Measurements from ENCODE around the gene LDLRAD2. TPM values are rescaled to one million over a fixed set of nuclear protein-coding genes. Genes with fewer than 3 reads are reported as not detected.

The LDLRAD2 gene
- total and polyA plus RNA-seq, 2 of the 8 experiments (the other 6 are each of a cell fraction or from before 2014, with no cell fraction given): 0.48 to 0.74 TPM

DNA sequence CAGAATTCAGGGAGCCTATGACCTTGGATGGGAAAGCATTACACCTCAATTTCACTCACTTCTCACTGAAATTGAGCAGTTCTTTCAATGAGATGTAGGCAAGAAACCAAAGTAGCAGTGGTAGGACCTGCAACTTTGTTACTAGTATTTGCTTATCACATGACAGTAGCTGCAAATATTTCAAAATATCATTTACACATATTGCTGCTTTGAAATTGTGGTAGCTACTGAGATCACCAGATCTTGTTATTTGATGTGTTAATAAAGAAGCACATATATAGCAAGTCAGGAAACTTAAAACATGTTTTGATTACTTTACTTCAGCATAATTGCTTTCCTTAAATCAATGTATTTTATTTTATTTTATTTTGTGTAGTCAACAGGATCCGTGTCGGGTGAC lies 12.9 kb downstream of the LDLRAD2 start:
- Histone ChIP-seq H3K9ac (replicated peaks in 1 of 4; ENCODE audit: extremely low read depth in 1 of 4, low read depth in 3 of 4, low read length in 3 of 4) (no peak overlapping the region), H3K27me3 (replicated peaks in 1 of 4; ENCODE audit: control insufficient read depth in 3 of 4, extremely low read depth in 1 of 4, insufficient read depth in 3 of 4, low read length in 3 of 4) (no peaks in the 10 kb centered on the region; a peak in 1 of 7 replicates), H3K56ac (replicated peaks; ENCODE audit: insufficient read length, low read depth, low read length) (no peak overlapping the region), H3K14ac (ENCODE audit: insufficient read length) (no peak overlapping the region), H4K5ac (ENCODE audit: insufficient read length, low read depth, low read length) (no peak overlapping the region), H3K18ac (ENCODE audit: extremely low read depth, low read length) (no peak overlapping the region), H3K23ac (ENCODE audit: insufficient read length) (no peak overlapping the region), H4K20me1 (replicated peaks in 1 of 2; ENCODE audit: control insufficient read depth in 1 of 2, insufficient read depth in 2 of 2, low read length in 2 of 2) (peaks cover 0 to 2% of the 10 kb centered on the region in 2 experiments), H4K8ac (ENCODE audit: extremely low read depth, insufficient read depth, low read length) (no peak overlapping the region), H3K23me2 (ENCODE audit: low read depth, low read length) (no peaks in the 10 kb centered on the region), H3K79me1 (ENCODE audit: low read depth, low read length) (no peaks in the 10 kb centered on the region), H2BK12ac (ENCODE audit: low read depth, low read length) (no peak overlapping the region), H3K4me2 (ENCODE audit: insufficient read depth in 1 of 2, low read depth in 2 of 2, low read length in 2 of 2) (no peak overlapping the region), H3K27ac (ENCODE audit: low read depth, low read length) (no peak overlapping the region), H3K4ac (replicated peaks; ENCODE audit: insufficient read length, low read depth, low read length) (no peak overlapping the region), H3K9me3 (ENCODE audit: insufficient read depth in 2 of 2, low read depth in 1 of 2, low read length in 1 of 2) (no peaks in the 10 kb centered on the region), H3K4me1 (replicated peaks in 1 of 4; ENCODE audit: control insufficient read depth in 3 of 4, insufficient read depth in 4 of 4, low read length in 3 of 4) (no peaks in the 10 kb centered on the region; a peak in 1 of 7 replicates), H2BK15ac (ENCODE audit: low read length) (no peak overlapping the region), H3K4me3 (ENCODE audit: extremely low read depth in 1 of 4, insufficient read depth in 2 of 4, low read depth in 3 of 4, low read length in 4 of 4) (no peak overlapping the region), H2BK5ac (ENCODE audit: low read depth, low read length) (no peak overlapping the region), H4K91ac (replicated peaks; ENCODE audit: insufficient read length, low read length) (no peak overlapping the region), H2BK120ac (replicated peaks; ENCODE audit: low read depth, low read length) (no peak overlapping the region), H2BK20ac (ENCODE audit: low read length) (no peak overlapping the region), H3K79me2 (ENCODE audit: control insufficient read depth in 1 of 2, insufficient read depth in 2 of 2, low read length in 2 of 2) (no peaks in the 10 kb centered on the region), H3K36me3 (ENCODE audit: control insufficient read depth in 2 of 4, insufficient read depth in 4 of 4, low read length in 3 of 4) (peaks cover 5 to 47% (median 30%) of the 10 kb centered on the region in 4 experiments; a peak in 7 of 8 replicates), H2AFZ (ENCODE audit: low read length) (no peak overlapping the region), H2AK5ac (ENCODE audit: low read depth, low read length) (no peak overlapping the region)
- no peak for TF ChIP-seq SIRT6 (IDR thresholded peaks at IDR 0.05; ENCODE audit: low read length)
- no peak for TF ChIP-seq TCF12 (IDR thresholded peaks at IDR 0.05; ENCODE audit: low read depth, low read length)
- no peak for TF ChIP-seq HDAC2 (IDR thresholded peaks at IDR 0.05; ENCODE audit: borderline replicate concordance in 1 of 2, low read depth in 2 of 2, low read length in 2 of 2)
- ChIA-PET POLR2A (ENCODE audit: partially characterized antibody) (interaction anchor here (1.3 kb wide), 1 partner anchor 11 kb away, joined by 3 read pairs; no protein-coding TSS in a partner anchor), CTCF (ENCODE audit: partially characterized antibody) (interaction anchor here (0.6 kb wide), 1 partner anchor 172 kb away, joined by 5 read pairs; no protein-coding TSS in a partner anchor)
- FAIRE-seq (no peak), DNase-seq (ENCODE audit: low read depth in 1 of 2, low spot score in 2 of 2) (no peak)
- 89% methylated on average over 2 of the region's 2 CpGs; no CpG with 5 or more reads in 1 of the 2 experiments for WGBS, 2 experiments (ENCODE audit: extremely low coverage in 1 of 2, insufficient coverage in 1 of 2, insufficient read length in 1 of 2, insufficient replicate concordance in 2 of 2, low coverage in 1 of 2, low lambda C conversion rate in 2 of 2, missing lambda C conversion rate in 1 of 2)

Measured in H1 (cell line).